GM23248 (cell line): ENCODE results near the gene SGSM1. TPM values are rescaled to one million over a fixed set of nuclear protein-coding genes. Genes with fewer than 3 reads are reported as not detected.

Experiments used
- DNase-seq: peaks from one replicate; pipeline ENCODE4 v3.0.0-alpha.2; 2015
- H2AFZ ChIP-seq: fragments of 200-600 bp; sonication (generic); 2 replicates; pipeline ENCODE4 v1.6.1; 2016; ENCODE audit warnings: antibody characterized with exemption
- H3F3A ChIP-seq: fragments of 200-600 bp; sonication (generic); 2 replicates; pipeline ENCODE4 v1.6.1; 2016; ENCODE audit warnings: mild to moderate bottlenecking, antibody characterized with exemption, mixed run types; ENCODE audit not compliant: insufficient read depth
- H3K27ac ChIP-seq: fragments of 200-600 bp; sonication (generic); 2 replicates; pipeline ENCODE4 v1.5.1; 2016; ENCODE audit warnings: mild to moderate bottlenecking
- H3K27me3 ChIP-seq: fragments of 200-600 bp; sonication (generic); replicated peaks from 2 replicates; pipeline ENCODE4 v1.6.1; 2016; ENCODE audit warnings: mild to moderate bottlenecking; ENCODE audit not compliant: insufficient read depth
- H3K36me3 ChIP-seq: fragments of 200-600 bp; sonication (generic); 2 replicates; pipeline ENCODE4 v1.6.1; 2016; ENCODE audit warnings: low read depth, mild to moderate bottlenecking
- H3K4me1 ChIP-seq: fragments of 200-600 bp; sonication (generic); 2 replicates; pipeline ENCODE4 v1.6.1; 2016; ENCODE audit warnings: mild to moderate bottlenecking; ENCODE audit not compliant: insufficient read depth
- H3K4me2 ChIP-seq: fragments of 200-600 bp; sonication (generic); one replicate; pipeline ENCODE4 v1.6.1; 2016; ENCODE audit warnings: mild to moderate bottlenecking; ENCODE audit not compliant: unreplicated experiment
- H3K4me3 ChIP-seq: fragments of 200-600 bp; sonication (generic); 2 replicates; pipeline ENCODE4 v1.5.1; 2016; ENCODE audit warnings: mild to moderate bottlenecking
- H3K79me2 ChIP-seq: fragments of 200-600 bp; sonication (generic); 2 replicates; pipeline ENCODE4 v1.6.1; 2016; ENCODE audit warnings: mild to moderate bottlenecking; ENCODE audit not compliant: insufficient read depth
- H3K9ac ChIP-seq: fragments of 200-600 bp; sonication (generic); 2 replicates; pipeline ENCODE4 v1.6.1; 2016; ENCODE audit warnings: mild to moderate bottlenecking
- H3K9me2 ChIP-seq: fragments of 200-600 bp; sonication (generic); 2 replicates; pipeline ENCODE4 v1.6.1; 2016; ENCODE audit warnings: mixed run types, mild to moderate bottlenecking, moderate library complexity; ENCODE audit not compliant: insufficient read depth
- H3K9me3 ChIP-seq: fragments of 200-600 bp; sonication (generic); one replicate; pipeline ENCODE4 v1.6.1; 2017; ENCODE audit warnings: low read depth
- H4K20me1 ChIP-seq: fragments of 200-600 bp; sonication (generic); 2 replicates; pipeline ENCODE4 v1.6.0; 2016; ENCODE audit not compliant: insufficient read depth
- EZH2 ChIP-seq: fragments of 200-600 bp; sonication (generic); IDR thresholded peaks from 2 replicates; pipeline ENCODE4 v1.6.1; 2018; ENCODE audit warnings: antibody characterized with exemption, mild to moderate bottlenecking; ENCODE audit not compliant: insufficient read depth, poor library complexity, severe bottlenecking
- EZH2phosphoT487 ChIP-seq: fragments of 200-600 bp; sonication (generic); IDR thresholded peaks from 2 replicates; pipeline ENCODE4 v1.6.1; 2018; ENCODE audit warnings: antibody characterized with exemption, moderate library complexity, mild to moderate bottlenecking, low read depth; ENCODE audit not compliant: insufficient read depth
- WGBS, 2 experiments: methylation state at CpG; one replicate each; pipeline ENCODE4 v1.1.6; 2015 to 2017; ENCODE audit warnings: low lambda C conversion rate in 2 of 2, low coverage in 1 of 2; ENCODE audit errors: missing lambda C conversion rate in 2 of 2; 5-methylcytosine and 5-hydroxymethylcytosine counted together
- in situ Hi-C: fragments of 300-500 bp; cut with MboI; formaldehyde crosslinking; loops from 2 replicates; pipeline ENCODE4 v1.15.0; 2020
- polyA plus RNA-seq: library from polyadenylated mRNA; unstranded; fragments of >200 nt; fragmentation: Nextera tagmentation; extraction: Ambion mirVana; gene quantifications from 2 replicates; pipeline ENCODE4 v1.2.1, GENCODE V29; 2016
- total RNA-seq: library from RNA; depleted of rRNA; stranded (reverse); fragments of >200 nt; shearing (Covaris generic); gene quantifications from 2 replicates; pipeline ENCODE4 v1.2.3, GENCODE V29; 2014

The SGSM1 gene
- total and polyA plus RNA-seq, 2 experiments from 2014 or later: not detected

DNA sequence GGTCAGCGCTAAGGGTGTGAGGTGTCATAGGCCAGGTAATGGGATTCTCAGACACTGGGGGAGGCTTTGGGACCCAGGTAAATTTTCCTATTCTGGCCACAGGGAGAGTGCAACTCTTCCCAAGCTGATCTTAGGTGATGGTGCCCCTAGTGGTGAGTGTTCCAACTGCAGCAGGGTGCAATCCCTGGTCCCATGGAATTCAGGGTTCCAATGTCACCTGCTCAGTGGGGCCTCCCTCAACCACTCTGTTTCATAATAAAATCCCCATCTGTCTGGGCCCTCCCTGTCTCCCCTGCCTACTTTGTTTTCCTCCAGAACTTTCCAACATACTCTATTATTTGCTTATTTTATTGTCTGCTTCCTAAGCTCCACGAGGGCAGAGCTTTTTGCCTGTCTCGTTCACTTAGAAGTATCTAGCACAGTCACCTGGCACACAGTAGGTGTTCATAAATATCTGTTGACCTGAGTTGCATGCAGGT lies 2.9 kb upstream of the SGSM1 start:
- H3K4me3 ChIP-seq: no peak overlapping the region
- H3K4me2 ChIP-seq: no peak overlapping the region
- TF ChIP-seq EZH2phosphoT487 (no peak), EZH2 (no peak)
- in situ Hi-C loops: no loop called here
- no peaks in the 10 kb centered on the region for H3K36me3 ChIP-seq
- no peak overlapping the region for H3K27ac ChIP-seq
- H3K9ac ChIP-seq: no peak overlapping the region
- no peaks in the 10 kb centered on the region for H3F3A ChIP-seq
- no peaks in the 10 kb centered on the region for H3K4me1 ChIP-seq
- no peaks in the 10 kb centered on the region for H3K79me2 ChIP-seq
- no peaks in the 10 kb centered on the region for H4K20me1 ChIP-seq
- H3K9me2 ChIP-seq: no peaks in the 10 kb centered on the region
- H3K9me3 ChIP-seq: no peaks in the 10 kb centered on the region
- H2AFZ ChIP-seq: no peak overlapping the region
- 46 to 64% methylated on average over 3 of the region's 3 CpGs for WGBS, 2 experiments
- peak; percentile 49 for DNase-seq
- peaks cover 3% of the 10 kb centered on the region; the same call in 1 of the 2 replicates for H3K27me3 ChIP-seq

DNA sequence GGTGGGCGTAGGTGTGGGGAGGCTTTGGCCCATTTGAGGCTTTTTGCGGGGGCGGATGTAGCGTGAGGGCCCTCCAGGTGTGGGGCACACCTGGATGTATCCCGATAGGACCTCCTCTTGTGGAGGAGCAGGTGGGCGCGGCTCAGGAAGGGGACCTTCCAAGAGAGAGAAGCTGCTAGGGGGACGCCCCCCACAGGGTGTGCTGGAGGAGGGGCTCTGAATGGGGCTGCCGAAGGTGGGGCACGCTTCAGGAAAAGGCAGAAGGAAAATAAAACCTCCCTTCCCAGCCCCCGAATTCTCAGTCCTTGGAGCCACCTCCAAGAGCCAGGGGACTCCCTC lies 621 bp downstream of the SGSM1 start:
- TF ChIP-seq EZH2: no peak
- TF ChIP-seq EZH2phosphoT487: no peak
- in situ Hi-C loops: no loop called here
- Histone ChIP-seq H3K36me3 (no peaks in the 10 kb centered on the region), H3K9me2 (no peaks in the 10 kb centered on the region), H3K9ac (no peak overlapping the region), H2AFZ (no peak overlapping the region), H3K4me2 (no peak overlapping the region), H3K4me3 (no peak overlapping the region), H3K4me1 (no peaks in the 10 kb centered on the region), H3K9me3 (no peaks in the 10 kb centered on the region), H4K20me1 (no peaks in the 10 kb centered on the region), H3K27ac (no peak overlapping the region), H3K79me2 (no peaks in the 10 kb centered on the region), H3F3A (no peaks in the 10 kb centered on the region), H3K27me3 (peaks cover 3% of the 10 kb centered on the region; the same call in 1 of the 2 replicates)
- 6 to 30% methylated on average over 3 to 11 of the region's 11 CpGs for WGBS, 2 experiments
- no peak for DNase-seq

DNA sequence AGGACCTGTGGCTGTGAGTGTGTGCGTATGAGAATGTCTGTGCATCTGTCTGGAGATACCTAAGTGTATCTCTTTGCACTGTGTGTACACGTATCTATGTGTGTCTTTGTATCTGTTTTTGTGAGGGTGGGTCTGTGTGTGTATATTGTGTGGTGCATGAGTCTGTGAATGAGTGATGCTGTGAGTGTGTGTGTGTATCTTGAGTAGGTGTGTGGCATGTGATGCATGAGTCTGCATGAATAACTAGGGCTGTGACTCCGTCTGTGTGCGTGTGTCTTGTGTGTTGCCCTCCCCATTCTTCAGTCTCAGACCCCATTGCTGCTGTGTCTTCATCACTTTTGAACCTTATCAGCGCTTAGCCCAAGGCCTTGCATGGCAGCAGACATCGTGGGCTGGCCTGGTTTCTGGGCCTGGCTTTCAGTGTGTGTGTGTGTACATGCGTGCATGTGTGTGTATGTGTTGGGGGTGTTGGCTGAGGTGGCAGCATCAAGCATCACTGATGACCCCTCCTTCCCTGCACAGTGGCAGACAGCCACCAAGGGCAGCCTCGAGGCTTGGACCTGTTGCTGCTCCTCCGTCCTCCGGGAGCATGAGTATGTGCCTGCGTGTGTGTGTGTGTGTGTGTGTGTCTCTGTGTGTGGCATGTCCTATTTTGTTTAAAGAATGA lies 1.4 kb downstream of the SGSM1 start:
- TF ChIP-seq EZH2 (no peak), EZH2phosphoT487 (no peak)
- no peak overlapping the region for H3K27ac ChIP-seq

DNA sequence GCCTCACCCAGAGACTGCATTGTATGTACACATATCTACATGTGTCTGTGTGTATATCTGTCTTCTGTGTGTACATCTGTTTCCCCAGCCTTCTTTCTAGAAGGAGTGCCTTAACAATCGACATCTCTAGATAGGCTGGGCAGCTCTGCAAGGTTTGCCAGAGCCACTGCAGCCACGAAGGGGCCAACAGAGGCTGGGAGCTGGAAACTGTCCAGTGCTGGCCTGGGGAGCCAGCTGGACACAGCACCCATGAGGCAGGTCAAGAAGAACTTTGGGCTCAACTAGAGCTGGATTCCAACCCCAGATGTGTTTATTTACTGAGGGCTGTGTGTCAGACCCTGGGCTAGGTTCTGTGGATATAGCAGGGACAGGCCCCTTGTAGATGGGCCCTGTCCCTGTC lies 3.3 kb downstream of the SGSM1 start:
- H4K20me1 ChIP-seq: no peaks in the 10 kb centered on the region
- no peak overlapping the region for H3K27ac ChIP-seq
- in situ Hi-C loops: no loop called here
- no peak overlapping the region for H3K4me3 ChIP-seq
- no peaks in the 10 kb centered on the region for H3K9me2 ChIP-seq
- no peak overlapping the region for H3K9ac ChIP-seq
- no peak overlapping the region for H3K4me2 ChIP-seq
- H3K27me3 ChIP-seq: 0 out of 2 replicates have a peak, but pooled peaks cover 6% of the 10 kb centered on the region
- no peak overlapping the region for H2AFZ ChIP-seq
- H3K36me3 ChIP-seq: no peaks in the 10 kb centered on the region
- H3K4me1 ChIP-seq: no peaks in the 10 kb centered on the region
- DNase-seq: no peak
- 0 to 3% methylated on average over 2 of the region's 2 CpGs for WGBS, 2 experiments
- no peaks in the 10 kb centered on the region for H3K79me2 ChIP-seq
- TF ChIP-seq EZH2phosphoT487 (no peak), EZH2 (no peak)
- H3K9me3 ChIP-seq: no peaks in the 10 kb centered on the region
- H3F3A ChIP-seq: no peaks in the 10 kb centered on the region

More for the DNA sequence above, 1.4 kb downstream of the SGSM1 start:
- Histone ChIP-seq H3K4me1 (no peaks in the 10 kb centered on the region), H3K4me3 (no peak overlapping the region), H3K79me2 (no peaks in the 10 kb centered on the region), H3K36me3 (no peaks in the 10 kb centered on the region), H3K9me2 (no peaks in the 10 kb centered on the region), H4K20me1 (no peaks in the 10 kb centered on the region), H3K27me3 (peaks cover 3% of the 10 kb centered on the region; the same call in 1 of the 2 replicates), H3K9me3 (no peaks in the 10 kb centered on the region), H3F3A (no peaks in the 10 kb centered on the region), H3K4me2 (no peak overlapping the region), H2AFZ (no peak overlapping the region), H3K9ac (no peak overlapping the region)
- WGBS, 2 experiments: 64% methylated on average over 10 to 11 of the region's 11 CpGs
- in situ Hi-C loops: no loop called here
- no peak for DNase-seq
